Mesenchymal stem cell (in vitro differentiated cells and primary cell): Measurements from ENCODE around the gene HOXA7.

Experiments
- DNase-seq: peaks from one replicate; pipeline ENCODE4 v3.0.0-alpha.2; 2013
- H2AFZ ChIP-seq: one replicate; pipeline ENCODE4 v1.6.1; 2013; ENCODE audit warnings: low read depth, mild to moderate bottlenecking, control low read depth, inconsistent platforms, low read length, moderate library complexity
- H2AK5ac ChIP-seq: 2 replicates; pipeline ENCODE4 v1.6.1; 2013; ENCODE audit warnings: low read length, moderate library complexity, mild to moderate bottlenecking, inconsistent platforms; ENCODE audit not compliant: severe bottlenecking
- H2BK120ac ChIP-seq: one replicate; pipeline ENCODE4 v1.6.1; 2013; ENCODE audit warnings: low read depth, mild to moderate bottlenecking, inconsistent platforms, low read length, moderate library complexity
- H2BK12ac ChIP-seq, 2 experiments: one replicate each; pipeline ENCODE4 v1.6.1; 2013; ENCODE audit warnings: inconsistent platforms in 2 of 2, low read length in 2 of 2, mild to moderate bottlenecking in 2 of 2, moderate library complexity in 2 of 2, control low read depth in 1 of 2
- H2BK15ac ChIP-seq: one replicate; pipeline ENCODE4 v1.6.1; 2013; ENCODE audit warnings: mild to moderate bottlenecking, low read depth, inconsistent platforms; ENCODE audit not compliant: poor library complexity, severe bottlenecking
- H2BK5ac ChIP-seq: 2 replicates; pipeline ENCODE4 v1.6.1; 2013; ENCODE audit warnings: low read depth, mild to moderate bottlenecking, low read length, control low read depth, inconsistent platforms; ENCODE audit not compliant: poor library complexity, severe bottlenecking
- H3K14ac ChIP-seq, 2 experiments: one replicate each; pipeline ENCODE4 v1.6.1; 2013; ENCODE audit warnings: inconsistent platforms in 2 of 2, low read length in 2 of 2, control low read depth in 1 of 2, mild to moderate bottlenecking in 1 of 2, moderate library complexity in 1 of 2
- H3K18ac ChIP-seq, 2 experiments: one replicate each; pipeline ENCODE4 v1.6.1; 2013; ENCODE audit warnings: inconsistent platforms in 2 of 2, low read length in 2 of 2, control low read depth in 1 of 2, low read depth in 1 of 2, mild to moderate bottlenecking in 1 of 2
- H3K23ac ChIP-seq, 2 experiments: one replicate each; pipeline ENCODE4 v1.6.1; 2013; ENCODE audit warnings: inconsistent platforms in 2 of 2, low read length in 2 of 2, mild to moderate bottlenecking in 2 of 2, moderate library complexity in 2 of 2, control low read depth in 1 of 2
- H3K27ac ChIP-seq: 2 replicates; pipeline ENCODE4 v1.5.1; 2013; ENCODE audit warnings: mild to moderate bottlenecking, moderate library complexity, low read length, control low read depth, inconsistent platforms; ENCODE audit not compliant: poor library complexity, severe bottlenecking
- H3K27me3 ChIP-seq, 2 experiments: 2 replicates each; pipeline versions ENCODE4 v1.6.1 to v1.7.0; 2013; ENCODE audit warnings: low read length in 2 of 2, mild to moderate bottlenecking in 2 of 2, moderate library complexity in 2 of 2, control low read depth in 1 of 2, inconsistent platforms in 1 of 2; ENCODE audit not compliant: control insufficient read depth in 1 of 2, insufficient read depth in 1 of 2
- H3K36me3 ChIP-seq, 2 experiments: 2 replicates each; pipeline versions ENCODE4 v1.6.1 to v1.7.0; 2013; ENCODE audit warnings: low read length in 2 of 2, control low read depth in 1 of 2, inconsistent platforms in 1 of 2, low read depth in 1 of 2, mild to moderate bottlenecking in 1 of 2; ENCODE audit not compliant: insufficient read depth in 2 of 2, control insufficient read depth in 1 of 2
- H3K4ac ChIP-seq, 2 experiments: one replicate each; pipeline ENCODE4 v1.6.1; 2013; ENCODE audit warnings: inconsistent platforms in 2 of 2, low read length in 2 of 2, mild to moderate bottlenecking in 2 of 2, moderate library complexity in 2 of 2, control low read depth in 1 of 2, low read depth in 1 of 2
- H3K4me1 ChIP-seq: 2 replicates; pipeline ENCODE4 v1.6.1; 2013; ENCODE audit warnings: low read depth, low read length, control low read depth; ENCODE audit not compliant: control insufficient read depth, insufficient read depth
- H3K4me2 ChIP-seq: 2 replicates; pipeline ENCODE4 v1.6.1; 2013; ENCODE audit warnings: low read length, mild to moderate bottlenecking, inconsistent platforms; ENCODE audit not compliant: poor library complexity, severe bottlenecking
- H3K4me3 ChIP-seq, 2 experiments: 2 replicates each; pipeline versions ENCODE4 v1.5.1 to v1.7.0; 2013; ENCODE audit warnings: low read length in 2 of 2, mild to moderate bottlenecking in 2 of 2, control low read depth in 1 of 2, low read depth in 1 of 2; ENCODE audit not compliant: insufficient read depth in 1 of 2
- H3K79me1 ChIP-seq: replicated peaks from 2 replicates; pipeline ENCODE4 v1.6.1; 2013; ENCODE audit warnings: mild to moderate bottlenecking, control low read depth, low read length, inconsistent platforms; ENCODE audit not compliant: poor library complexity, severe bottlenecking
- H3K9ac ChIP-seq: 2 replicates; pipeline ENCODE4 v1.7.0; 2013; ENCODE audit warnings: mild to moderate bottlenecking, low read length, moderate library complexity
- H3K9me3 ChIP-seq: 2 replicates; pipeline ENCODE4 v1.7.0; 2013; ENCODE audit warnings: mild to moderate bottlenecking, low read length; ENCODE audit not compliant: control insufficient read depth
- H4K8ac ChIP-seq: one replicate; pipeline ENCODE4 v1.6.1; 2013; ENCODE audit warnings: inconsistent platforms, mild to moderate bottlenecking, low read length, moderate library complexity
- H4K91ac ChIP-seq: one replicate; pipeline ENCODE4 v1.6.1; 2013; ENCODE audit warnings: mild to moderate bottlenecking, low read length, inconsistent platforms
- WGBS: methylation state at CpG from one replicate; pipeline ENCODE4 v1.1.7; 2013; ENCODE audit warnings: mixed read lengths; 5-methylcytosine and 5-hydroxymethylcytosine counted together

HOXA7 gene

GRCh38 chr7:27148756-27149641 is 7.5 kb downstream of the HOXA7 start:
- Histone ChIP-seq H2AK5ac (no peak overlapping the region), H3K79me1 (peaks cover 23% of the 10 kb centered on the region), H3K4me1 (peaks cover 15% of the 10 kb centered on the region), H2BK12ac (no peak overlapping the region), H3K23ac (no peak overlapping the region), H3K4ac (peak overlapping the region; percentile 42 to 62), H3K36me3 (peaks cover 17 to 31% of the 10 kb centered on the region in 2 experiments), H3K4me3 (peak overlapping the region in 1 of 2 experiments; percentile 82), H2BK15ac (no peak overlapping the region), H3K27me3 (peaks cover 0 to 43% of the 10 kb centered on the region in 2 experiments), H2BK5ac (no peak overlapping the region), H3K4me2 (no peak overlapping the region), H3K9ac (peak overlapping the region; percentile 90), H4K91ac (no peak overlapping the region), H3K9me3 (no peaks in the 10 kb centered on the region), H2AFZ (no peak overlapping the region), H3K14ac (no peak overlapping the region), H3K18ac (no peak overlapping the region), H3K27ac (no peak overlapping the region), H4K8ac (peak overlapping the region; percentile 74), H2BK120ac (no peak overlapping the region)
- WGBS: 22% methylated on average over 28 of the region's 30 CpGs
- DNase-seq: peak; percentile 17

- no peak overlapping the region for H2AFZ ChIP-seq
- H3K79me1 ChIP-seq: peaks cover 23% of the 10 kb centered on the region
- peaks cover 17 to 32% of the 10 kb centered on the region in 2 experiments for H3K36me3 ChIP-seq
- peak overlapping the region; percentile 54 to 65 for H3K18ac ChIP-seq
- peak overlapping the region; percentile 47 for H3K4me2 ChIP-seq
- peak overlapping the region; percentile 36 for H2BK15ac ChIP-seq
- peak overlapping the region; percentile 74 for H4K8ac ChIP-seq
- no peak overlapping the region for H2AK5ac ChIP-seq
- peak overlapping the region in 1 of 2 experiments; percentile 82 for H3K4me3 ChIP-seq
- no peak overlapping the region for H3K27ac ChIP-seq
- H3K9ac ChIP-seq: peak overlapping the region; percentile 90
- peaks cover 18% of the 10 kb centered on the region for H3K4me1 ChIP-seq
- no peak for DNase-seq
- no peak overlapping the region for H2BK5ac ChIP-seq
- no peak overlapping the region for H4K91ac ChIP-seq
- H2BK12ac ChIP-seq: peak overlapping the region in 1 of 2 experiments; percentile 6
- H2BK120ac ChIP-seq: no peak overlapping the region
- H3K23ac ChIP-seq: no peak overlapping the region
- 28% methylated on average over 28 of the region's 28 CpGs for WGBS
- H3K4ac ChIP-seq: peak overlapping the region; percentile 42 to 62
- no peaks in the 10 kb centered on the region for H3K9me3 ChIP-seq
- no peak overlapping the region for H3K14ac ChIP-seq
- H3K27me3 ChIP-seq: peaks cover 0 to 36% of the 10 kb centered on the region in 2 experiments
Measured at GRCh38 chr7:27148031-27148755, 8.3 kb downstream of the HOXA7 start.

- Histone ChIP-seq H2BK12ac (peak within 1 kb of the TSS in 1 of 2 experiments; percentile 6), H2AFZ (no peak within 1 kb of the TSS), H3K27me3 (peaks cover 0 to 28% of the 10 kb centered on the region in 2 experiments), H3K4me2 (peak within 1 kb of the TSS; percentile 47), H3K79me1 (peaks cover 23% of the 10 kb centered on the region), H4K8ac (peak within 1 kb of the TSS; percentile 74), H3K23ac (no peak within 1 kb of the TSS), H2AK5ac (no peak within 1 kb of the TSS), H2BK120ac (no peak within 1 kb of the TSS), H3K4me1 (peaks cover 19% of the 10 kb centered on the region), H3K27ac (no peak within 1 kb of the TSS), H4K91ac (no peak within 1 kb of the TSS), H3K4ac (peak within 1 kb of the TSS; percentile 42 to 62), H3K14ac (no peak within 1 kb of the TSS), H3K18ac (peak within 1 kb of the TSS; percentile 54 to 65), H2BK5ac (no peak within 1 kb of the TSS), H2BK15ac (peak within 1 kb of the TSS; percentile 36), H3K4me3 (peak within 1 kb of the TSS in 1 of 2 experiments; percentile 82), H3K9me3 (no peaks in the 10 kb centered on the region), H3K36me3 (peaks cover 17 to 30% of the 10 kb centered on the region in 2 experiments), H3K9ac (peak within 1 kb of the TSS; percentile 90)
- 42% methylated on average over 63 of the region's 63 CpGs for WGBS
- no peak for DNase-seq
Measured at GRCh38 chr7:27147199-27148030, 9.1 kb downstream of the HOXA7 start, which contains the start of gene HOXA6. Gene HOXA6, minus strand, starts transcription at chr7:27147774. Its CDS starts 25 bp downstream, at chr7:27147749.
